ENCODE measurements around the gene DNMT3A.

GRCh38 chr2:25293958-25294562 is 47.7 kb downstream of the DNMT3A start:
- no peak for TF ChIP-seq CTCF (conservative IDR thresholded peaks at IDR 0.05; ENCODE audit: low read depth, low read length)
- no peak for TF ChIP-seq EZH2 (IDR thresholded peaks at IDR 0.05; ENCODE audit: low read length, unreplicated experiment)

Measured in PC-3 (cell line).